OCI-LY7 (cell line): ENCODE results near the gene VMAC. TPM values are rescaled to one million over a fixed set of nuclear protein-coding genes. Genes with fewer than 3 reads are reported as not detected.

Experiments used
- BruUV-seq: library from RNA; stranded (reverse); fragments of 400-500 nt; replicated peaks from 2 replicates; lab custom pipeline; 2021; lab: Mats Ljungman, UMichigan
- CTCF ChIA-PET: fragments of 300-600 bp; sonication (Branson Sonifier 250); formaldehyde crosslinking; loops from one replicate; lab custom pipeline; 2022; ENCODE audit warnings: antibody characterized with exemption; ENCODE audit not compliant: unreplicated experiment; lab: Charles Lee
- POLR2A ChIA-PET: fragments of 300-600 bp; sonication (Branson Sonifier 250); formaldehyde crosslinking; loops from one replicate; lab custom pipeline; 2022; ENCODE audit warnings: antibody characterized with exemption; lab: Charles Lee
- DNase-seq: peaks from one replicate; pipeline ENCODE4 v3.0.0-alpha.2; 2015; ENCODE audit warnings: low spot score
- H2AFZ ChIP-seq: fragments of 200-600 bp; sonication (generic), shearing (Covaris generic); 2 replicates; pipeline ENCODE4 v1.6.1; 2014; ENCODE audit warnings: mild to moderate bottlenecking, antibody characterized with exemption, low read length, moderate library complexity
- H3K27ac ChIP-seq: fragments of 200-600 bp; sonication (generic); 2 replicates; pipeline ENCODE4 v1.5.1; 2014; ENCODE audit warnings: mixed run types, low read depth, mild to moderate bottlenecking, moderate library complexity, low read length, inconsistent platforms; ENCODE audit not compliant: poor library complexity, severe bottlenecking
- H3K36me3 ChIP-seq: fragments of 200-600 bp; sonication (generic); 2 replicates; pipeline ENCODE4 v1.6.1; 2014; ENCODE audit warnings: mild to moderate bottlenecking, antibody characterized with exemption, low read length, moderate library complexity, mixed read lengths; ENCODE audit not compliant: insufficient read depth
- H3K4me1 ChIP-seq: fragments of 200-600 bp; sonication (generic); 2 replicates; pipeline ENCODE4 v1.5.1; 2014; ENCODE audit warnings: mild to moderate bottlenecking, low read length; ENCODE audit not compliant: insufficient read depth, poor library complexity, severe bottlenecking
- H3K4me2 ChIP-seq: fragments of 200-600 bp; sonication (generic); 2 replicates; pipeline ENCODE4 v1.6.1; 2014; ENCODE audit warnings: mild to moderate bottlenecking, low read length
- H3K4me3 ChIP-seq: fragments of 200-600 bp; sonication (generic); 2 replicates; pipeline ENCODE4 v1.5.1; 2014; ENCODE audit warnings: mild to moderate bottlenecking, low read depth, low read length; ENCODE audit not compliant: poor library complexity, severe bottlenecking
- H3K79me2 ChIP-seq: fragments of 200-600 bp; sonication (generic); 2 replicates; pipeline ENCODE4 v1.6.1; 2016; ENCODE audit warnings: low read depth, mild to moderate bottlenecking, low read length, moderate library complexity, mixed read lengths; ENCODE audit not compliant: insufficient read depth
- H3K9me2 ChIP-seq: fragments of 200-600 bp; sonication (generic); 2 replicates; pipeline ENCODE4 v1.6.1; 2016; ENCODE audit warnings: mild to moderate bottlenecking, low read length, mixed read lengths; ENCODE audit not compliant: insufficient read depth
- H3K9me3 ChIP-seq: fragments of 200-600 bp; sonication (generic); 2 replicates; pipeline ENCODE4 v1.6.1; 2014; ENCODE audit warnings: mild to moderate bottlenecking, mixed run types, low read length, mixed read lengths
- H4K20me1 ChIP-seq: fragments of 200-600 bp; sonication (generic); 2 replicates; pipeline ENCODE4 v1.6.1; 2014; ENCODE audit warnings: mild to moderate bottlenecking, antibody characterized with exemption, low read length, moderate library complexity, mixed read lengths; ENCODE audit not compliant: insufficient read depth
- EZH2phosphoT487 ChIP-seq: fragments of 200-600 bp; sonication (generic); IDR thresholded peaks from 2 replicates; pipeline ENCODE4 v1.6.1; 2018; ENCODE audit warnings: low read depth, borderline replicate concordance, mild to moderate bottlenecking, mixed run types, antibody characterized with exemption, low read length, moderate library complexity, mixed read lengths
- intact Hi-C: fragments of 100-400 bp; cut with micrococcal nuclease; formaldehyde crosslinking; loops from one replicate; pipeline ENCODE4 v1.10.0; 2022; ENCODE audit not compliant: unreplicated experiment
- total RNA-seq, 2 experiments: library from RNA; depleted of rRNA in 1 of 2; stranded (reverse); fragments of >200 nt in 1 of 2; shearing (Covaris generic) in 1 of 2; gene quantifications; 2 replicates each; pipeline ENCODE4 v1.2.3, GENCODE V29; 2014 to 2022
- TF ChIP-seq, protein P1 (sequence below): fragments of 200-600 bp; sonication (generic); conservative IDR thresholded peaks from 2 replicates; pipeline ENCODE4 v1.5.1; 2014; ENCODE audit warnings: mild to moderate bottlenecking, antibody characterized with exemption, low read length, moderate library complexity, mixed read lengths

VMAC gene
- total RNA-seq, 2 experiments from 2014 or later, result 6.0 to 6.8 TPM

DNA sequence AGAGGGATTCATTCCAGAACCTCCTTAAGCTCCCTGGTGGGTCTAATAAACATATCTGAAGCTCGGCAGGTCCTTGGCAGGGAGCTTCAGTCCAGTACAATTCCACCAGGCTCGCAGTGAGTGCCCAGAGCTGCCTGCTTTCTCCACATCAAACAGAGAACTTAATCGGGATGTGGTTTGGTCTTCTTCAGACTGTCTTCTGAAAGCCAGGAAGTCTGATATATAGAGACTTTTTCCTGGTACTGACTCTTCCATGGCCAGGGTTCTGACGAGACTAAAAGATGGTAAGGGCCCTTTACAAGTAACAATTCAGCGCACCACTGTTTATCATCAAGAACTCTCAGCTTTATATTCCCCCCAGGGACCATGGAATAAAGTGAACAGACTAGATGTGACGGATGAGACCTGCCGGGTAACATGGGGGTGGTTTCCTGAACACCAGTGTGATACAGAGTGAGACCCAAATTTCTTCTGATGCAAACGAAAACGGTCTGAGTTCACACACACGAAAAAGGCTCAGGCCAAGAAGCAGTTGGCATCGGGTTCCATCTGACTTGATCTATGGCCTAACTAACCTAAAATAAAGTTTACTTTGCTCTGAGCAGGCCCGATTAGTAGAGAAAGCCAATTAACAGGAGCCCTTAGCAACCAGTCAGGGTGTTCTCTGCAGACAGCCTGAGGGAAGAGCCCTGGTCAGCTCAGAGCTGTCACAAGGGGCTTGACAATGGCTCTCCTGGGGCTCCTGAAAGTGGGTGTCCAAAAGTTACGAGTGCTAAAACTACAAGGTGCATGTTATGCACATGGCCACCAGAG, 44.3 kb downstream of the VMAC start:
- CTCF ChIA-PET, result no interaction called here
- Histone ChIP-seq H2AFZ (no peak overlapping the region), H3K4me1 (peaks cover 68% of the 10 kb centered on the region), H3K4me2 (peak overlapping the region; percentile 80), H3K79me2 (peaks cover 86% of the 10 kb centered on the region), H3K9me2 (no peaks in the 10 kb centered on the region), H4K20me1 (no peaks in the 10 kb centered on the region), H3K4me3 (peak overlapping the region; percentile 45), H3K36me3 (peaks cover 51% of the 10 kb centered on the region; the same call in 1 of the 2 replicates), H3K27ac (peak overlapping the region; percentile 96), H3K9me3 (no peaks in the 10 kb centered on the region)
- no peak for TF ChIP-seq EZH2phosphoT487
- TF ChIP-seq, protein P1, sequence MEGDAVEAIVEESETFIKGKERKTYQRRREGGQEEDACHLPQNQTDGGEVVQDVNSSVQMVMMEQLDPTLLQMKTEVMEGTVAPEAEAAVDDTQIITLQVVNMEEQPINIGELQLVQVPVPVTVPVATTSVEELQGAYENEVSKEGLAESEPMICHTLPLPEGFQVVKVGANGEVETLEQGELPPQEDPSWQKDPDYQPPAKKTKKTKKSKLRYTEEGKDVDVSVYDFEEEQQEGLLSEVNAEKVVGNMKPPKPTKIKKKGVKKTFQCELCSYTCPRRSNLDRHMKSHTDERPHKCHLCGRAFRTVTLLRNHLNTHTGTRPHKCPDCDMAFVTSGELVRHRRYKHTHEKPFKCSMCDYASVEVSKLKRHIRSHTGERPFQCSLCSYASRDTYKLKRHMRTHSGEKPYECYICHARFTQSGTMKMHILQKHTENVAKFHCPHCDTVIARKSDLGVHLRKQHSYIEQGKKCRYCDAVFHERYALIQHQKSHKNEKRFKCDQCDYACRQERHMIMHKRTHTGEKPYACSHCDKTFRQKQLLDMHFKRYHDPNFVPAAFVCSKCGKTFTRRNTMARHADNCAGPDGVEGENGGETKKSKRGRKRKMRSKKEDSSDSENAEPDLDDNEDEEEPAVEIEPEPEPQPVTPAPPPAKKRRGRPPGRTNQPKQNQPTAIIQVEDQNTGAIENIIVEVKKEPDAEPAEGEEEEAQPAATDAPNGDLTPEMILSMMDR, result no peak
- no TSS peak for BruUV-seq
- POLR2A ChIA-PET, result interaction anchor here (0.7 to 1.5 kb wide), 5 partner anchors 9 to 45 kb away, joined by 3 to 4 read pairs (median 3); partner anchors contain the start of gene NDUFA11
- no peak for DNase-seq
- intact Hi-C loops, result loop anchor here (1.0 kb wide), 1 partner anchor 123 kb away; no protein-coding TSS in a partner anchor

DNA sequence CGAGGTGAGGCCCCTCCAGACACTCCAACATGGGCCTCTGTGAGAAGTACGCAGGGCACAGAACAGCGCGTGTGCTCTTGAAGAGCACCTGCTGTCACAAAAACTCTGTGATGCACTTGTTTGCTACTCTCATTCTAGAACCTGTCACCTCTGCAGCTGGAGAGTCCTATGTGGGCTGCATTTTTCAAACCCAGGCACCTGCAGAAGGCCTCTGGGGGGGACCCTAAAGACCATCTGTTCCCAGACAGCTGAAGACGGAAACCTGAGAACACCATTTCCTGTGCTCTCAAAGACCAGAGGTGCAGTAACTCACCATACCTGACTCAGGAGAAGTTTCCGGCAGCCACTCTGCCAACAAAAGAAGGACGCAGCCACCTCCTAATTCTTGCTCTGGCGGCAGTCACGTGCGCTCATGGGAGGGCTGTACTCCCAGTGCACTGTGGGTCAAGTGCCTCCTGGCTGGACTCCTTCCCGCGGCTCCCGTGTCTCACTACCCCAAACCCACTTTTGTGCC, 45.2 kb downstream of the VMAC start:
- CTCF ChIA-PET, result no interaction called here
- intact Hi-C loops, result loop anchor here (1.0 to 5.0 kb wide), 3 partner anchors 29 to 124 kb away; partner anchors contain the start of genes NDUFA11, RANBP3 and VMAC
- no peaks in the 10 kb centered on the region for H3K9me3 ChIP-seq
- DNase-seq, result peak; percentile 95
- BruUV-seq, result no TSS peak
- TF ChIP-seq, protein P1, result no peak
- peaks cover 51% of the 10 kb centered on the region; the same call in 1 of the 2 replicates for H3K36me3 ChIP-seq
- H3K9me2 ChIP-seq, result no peaks in the 10 kb centered on the region
- H3K4me2 ChIP-seq, result peak overlapping the region; percentile 80
- POLR2A ChIA-PET, result interaction anchor here (0.7 to 1.5 kb wide), 3 partner anchors 22 to 46 kb away, joined by 3 to 4 read pairs (median 3); partner anchors contain the start of gene NDUFA11
- no peaks in the 10 kb centered on the region for H4K20me1 ChIP-seq
- H3K79me2 ChIP-seq, result peaks cover 93% of the 10 kb centered on the region
- H3K4me3 ChIP-seq, result peak overlapping the region; percentile 58
- H3K27ac ChIP-seq, result peak overlapping the region; percentile 96
- no peak overlapping the region for H2AFZ ChIP-seq
- H3K4me1 ChIP-seq, result peaks cover 77% of the 10 kb centered on the region
